HepG2 (cell line): Measurements from ENCODE around the gene KLK7. TPM values are rescaled to one million over a fixed set of nuclear protein-coding genes. Genes with fewer than 3 reads are reported as not detected.

Source experiments
- ATAC-seq: fragments of 200-7000 bp; cut with Tn5 transposase; 3 replicates; pipeline ENCODE4 v1.9.1; 2020; ENCODE audit warnings: mild to moderate bottlenecking, moderate library complexity
- BruUV-seq: library from RNA; stranded (reverse); fragments of 400-500 nt; replicated peaks from 2 replicates; lab custom pipeline; 2021; lab: Mats Ljungman, UMichigan
- CTCF ChIA-PET: fragments of 300-600 bp; formaldehyde crosslinking; extraction: SDS; loops from one replicate; lab custom pipeline; 2021; ENCODE audit warnings: low total read pairs, inconsistent platforms, low intra/inter-chr PET ratio; lab: Yijun Ruan, JAX
- POLR2A ChIA-PET: fragments of 350-600 bp; sonication (Branson Sonifier 250); formaldehyde crosslinking; loops from one replicate; lab custom pipeline; 2020; ENCODE audit warnings: antibody characterized with exemption, inconsistent platforms; lab: Yijun Ruan, JAX
- DNase-seq: peaks from one replicate; pipeline ENCODE4 v3.0.0-alpha.2; 2015; ENCODE audit warnings: low spot score
- FAIRE-seq: peaks from 3 replicates; lab custom pipeline; 2011; peaks lifted over from hg19 to GRCh38; lab: Jason Lieb, UNC
- H2AFZ ChIP-seq: one replicate; pipeline ENCODE4 v1.6.1; 2011; ENCODE audit warnings: low read length, inconsistent platforms
- H3K27ac ChIP-seq: fragments of 300-600 bp; 3 replicates; pipeline ENCODE4 v1.8.0; 2011; ENCODE audit warnings: mixed run types, mild to moderate bottlenecking, mixed read lengths, low read length, inconsistent platforms; ENCODE audit not compliant: insufficient read depth; ENCODE audit errors: extremely low read length
- H3K27me3 ChIP-seq, 2 experiments: fragments of 200-600 bp in 1 of 2; 2 replicates in 1 of 2; 3 replicates in 1 of 2; pipeline versions ENCODE4 v1.6.0 to v1.8.0; 2011; ENCODE audit warnings: low read length in 2 of 2, mild to moderate bottlenecking in 2 of 2, moderate library complexity in 2 of 2, inconsistent platforms in 1 of 2; ENCODE audit not compliant: insufficient read depth in 2 of 2, control insufficient read depth in 1 of 2
- H3K36me3 ChIP-seq, 2 experiments: fragments of 200-600 bp in 1 of 2; replicated peaks in 1 of 2; 2 replicates in 1 of 2; 3 replicates in 1 of 2; pipeline versions ENCODE4 v1.5.1 to v1.8.0; 2011; ENCODE audit warnings: low read length in 2 of 2, inconsistent platforms in 1 of 2; ENCODE audit not compliant: insufficient read depth in 2 of 2, control insufficient read depth in 1 of 2
- H3K4me1 ChIP-seq: 2 replicates; pipeline ENCODE4 v1.5.1; 2012; ENCODE audit warnings: low read length, inconsistent platforms; ENCODE audit not compliant: insufficient read depth
- H3K4me2 ChIP-seq: 2 replicates; pipeline ENCODE4 v1.6.0; 2011; ENCODE audit warnings: low read depth, low read length, inconsistent platforms
- H3K4me3 ChIP-seq, 3 experiments: fragments of 200-600 bp in 1 of 3; sonication (generic), shearing (Covaris generic) in 1 of 3; replicated peaks in 1 of 3; 2 replicates each; pipeline ENCODE4 v1.5.1; 2011 to 2016; ENCODE audit warnings: low read length in 3 of 3, inconsistent platforms in 2 of 3, low read depth in 2 of 3, mild to moderate bottlenecking in 2 of 3, control low read depth in 1 of 3, mixed read lengths in 1 of 3; ENCODE audit not compliant: insufficient read depth in 1 of 3
- H3K79me2 ChIP-seq: one replicate; pipeline ENCODE4 v1.6.1; 2011; ENCODE audit warnings: low read length, inconsistent platforms; ENCODE audit not compliant: insufficient read depth
- H3K9ac ChIP-seq: 2 replicates; pipeline ENCODE4 v1.6.0; 2011; ENCODE audit warnings: mild to moderate bottlenecking, low read depth, low read length, inconsistent platforms; ENCODE audit not compliant: insufficient read depth
- H3K9me3 ChIP-seq: 2 replicates; pipeline ENCODE4 v1.5.1; 2012; ENCODE audit warnings: mild to moderate bottlenecking, low read length
- H4K20me1 ChIP-seq: 2 replicates; pipeline ENCODE4 v1.6.0; 2011; ENCODE audit warnings: inconsistent platforms, mild to moderate bottlenecking, low read length, moderate library complexity; ENCODE audit not compliant: insufficient read depth
- BCL3 ChIP-seq: sonication (generic); formaldehyde crosslinking; IDR thresholded peaks from 2 replicates; pipeline ENCODE4 v1.5.1; 2020; ENCODE audit warnings: mild to moderate bottlenecking, missing genetic modification reagents, moderate library complexity
- GATA4 ChIP-seq: sonication (generic); IDR thresholded peaks from 2 replicates; pipeline ENCODE4 v1.6.1; 2016; ENCODE audit warnings: antibody characterized with exemption, low read depth, borderline replicate concordance
- GATAD1 ChIP-seq: IDR thresholded peaks from 2 replicates; pipeline ENCODE4 v1.6.1; 2016; ENCODE audit warnings: missing genetic modification reagents, missing compliant biosample characterization
- MBNL3 ChIP-seq: fragments of 250-450 bp; sonication (Bioruptor Pico); conservative IDR thresholded peaks from 2 replicates; pipeline ENCODE4 v1.8.0; 2022; ENCODE audit warnings: mild to moderate bottlenecking, inconsistent platforms
- NCOA1 ChIP-seq: sonication (generic); formaldehyde crosslinking; IDR thresholded peaks from 2 replicates; pipeline ENCODE4 v1.9.0; 2021; ENCODE audit warnings: missing genetic modification reagents
- NFE2L2 ChIP-seq: fragments of 150-350 bp; IDR thresholded peaks from 2 replicates; pipeline ENCODE4 v1.6.1; 2014; ENCODE audit warnings: low read length
- RFXAP ChIP-seq: sonication (generic); formaldehyde crosslinking; IDR thresholded peaks from 2 replicates; pipeline ENCODE4 v1.4.0; 2020; ENCODE audit warnings: missing genetic modification reagents, borderline replicate concordance
- ZBTB38 ChIP-seq: sonication (generic); formaldehyde crosslinking; IDR thresholded peaks from 2 replicates; pipeline ENCODE4 v1.5.1; 2020; ENCODE audit warnings: mild to moderate bottlenecking, missing genetic modification reagents
- ZFP37 ChIP-seq: sonication (generic); formaldehyde crosslinking; IDR thresholded peaks from 2 replicates; pipeline ENCODE4 v1.4.0; 2020; ENCODE audit warnings: missing genetic modification reagents, borderline replicate concordance
- ZNF256 ChIP-seq: sonication (generic); formaldehyde crosslinking; conservative IDR thresholded peaks from 2 replicates; pipeline ENCODE4 v1.4.0; 2020; ENCODE audit warnings: missing genetic modification reagents
- ZNF333 ChIP-seq: sonication (generic); formaldehyde crosslinking; IDR thresholded peaks from 2 replicates; pipeline ENCODE4 v1.4.0; 2020; ENCODE audit warnings: mild to moderate bottlenecking, missing genetic modification reagents, borderline replicate concordance
- ZNF362 ChIP-seq: sonication (generic); formaldehyde crosslinking; IDR thresholded peaks from 2 replicates; pipeline ENCODE4 v1.4.0; 2020; ENCODE audit warnings: missing genetic modification reagents, mild to moderate bottlenecking, borderline replicate concordance
- ZNF414 ChIP-seq: sonication (generic); formaldehyde crosslinking; IDR thresholded peaks from 2 replicates; pipeline ENCODE4 v1.5.0; 2020; ENCODE audit warnings: missing genetic modification reagents
- ZNF501 ChIP-seq: sonication (generic); formaldehyde crosslinking; IDR thresholded peaks from 2 replicates; pipeline ENCODE4 v1.5.1; 2020; ENCODE audit warnings: mild to moderate bottlenecking, moderate library complexity, missing genetic modification reagents
- ZNF549 ChIP-seq: sonication (generic); formaldehyde crosslinking; IDR thresholded peaks from 2 replicates; pipeline ENCODE4 v1.5.0; 2020; ENCODE audit warnings: missing genetic modification reagents
- ZNF766 ChIP-seq: sonication (generic); formaldehyde crosslinking; IDR thresholded peaks from 2 replicates; pipeline ENCODE4 v1.5.0; 2020; ENCODE audit warnings: missing genetic modification reagents, borderline replicate concordance
- WGBS: methylation state at CpG from one replicate; pipeline ENCODE4 v1.1.6; 2017; ENCODE audit warnings: low lambda C conversion rate; 5-methylcytosine and 5-hydroxymethylcytosine counted together
- in situ Hi-C: cut with HindIII; loops from 2 replicates; pipeline ENCODE4 v1.10.0; 2017; ENCODE audit warnings: low pct_unique_long_range_greater_than_20kb; ENCODE audit not compliant: extremely low pct_ligation_motif_present
- intact Hi-C: fragments of 100-400 bp; cut with micrococcal nuclease; formaldehyde crosslinking; loops from one replicate; pipeline ENCODE4 v1.10.0; 2022; ENCODE audit not compliant: unreplicated experiment
- polyA plus RNA-seq, 8 experiments: library from polyadenylated mRNA; depleted of rRNA in 3 of 8; stranded (reverse) in 7 of 8; unstranded in 1 of 8; fragments of >200 nt; fragmentation: Illumina TruSeq in 4 of 8; extraction: Trizol in 4 of 8; gene quantifications; 2 replicates each; pipeline versions ENCODE4 v1.2.1 to v1.2.3, GENCODE V29; 2011 to 2016; ENCODE audit warnings: low read depth in 4 of 8, missing spikeins in 1 of 8, mixed read lengths in 1 of 8; ENCODE audit not compliant: insufficient read depth in 1 of 8
- total RNA-seq, 5 experiments: library from RNA; depleted of rRNA; stranded (reverse); fragments of >200 nt; fragmentation: Illumina TruSeq; extraction: Trizol; gene quantifications; 2 replicates each; pipeline ENCODE4 v1.2.3, GENCODE V29; 2016; ENCODE audit warnings: low read depth in 1 of 5

The KLK7 gene
- total and polyA plus RNA-seq, 2 of the 13 experiments (the other 11 are each of a cell fraction or from before 2014, with no cell fraction given): not detected

GRCh38 chr19:51025809-51026553, 42.3 kb upstream of the KLK7 start:
- FAIRE-seq (no peak), ATAC-seq (no peak), DNase-seq (no peak)
- H3K27me3 ChIP-seq: peaks cover 14 to 47% of the 10 kb centered on the region in 2 experiments; a peak in 4 of 5 replicates
- H3K9me3 ChIP-seq: no peaks in the 10 kb centered on the region
- H2AFZ ChIP-seq: no peak overlapping the region
- ChIA-PET CTCF (no interaction called here), POLR2A (no interaction called here)
- WGBS: 20% methylated on average over 11 of the region's 18 CpGs
- H3K9ac ChIP-seq: no peak overlapping the region
- no peaks in the 10 kb centered on the region for H4K20me1 ChIP-seq
- no peak overlapping the region for H3K4me3 ChIP-seq
- H3K36me3 ChIP-seq: no peaks in the 10 kb centered on the region
- no TSS peak for BruUV-seq
- TF ChIP-seq ZNF549 (CRISPR knock-in tag): no peak
- TF ChIP-seq ZNF333: no peak
- no peak for TF ChIP-seq NFE2L2
- no peak for TF ChIP-seq ZNF766
- no peak for TF ChIP-seq RFXAP
- no peak for TF ChIP-seq NCOA1 (CRISPR knock-in tag)
- no peak for TF ChIP-seq ZNF501 (CRISPR knock-in tag)
- TF ChIP-seq ZNF414 (CRISPR knock-in tag): no peak
- TF ChIP-seq ZBTB38 (CRISPR knock-in tag): no peak
- TF ChIP-seq ZNF256 (CRISPR knock-in tag): no peak
- no peak for TF ChIP-seq ZFP37 (CRISPR knock-in tag)
- TF ChIP-seq ZNF362: no peak
- TF ChIP-seq GATAD1 (CRISPR knock-in tag): no peak
- no peak for TF ChIP-seq GATA4
- no peak for TF ChIP-seq MBNL3
- TF ChIP-seq BCL3: no peak
- intact Hi-C loops (no loop called here), in situ Hi-C loops (no loop called here)
- no peaks in the 10 kb centered on the region for H3K4me1 ChIP-seq
- H3K4me2 ChIP-seq: no peak overlapping the region
- H3K27ac ChIP-seq: no peak overlapping the region
- no peaks in the 10 kb centered on the region for H3K79me2 ChIP-seq
